GM21390 (cell line): ENCODE results near the gene LMO2.

Source experiments
- ATAC-seq: cut with Tn5 transposase; IDR thresholded peaks from one replicate; pipeline ENCODE4 v1.9.1; 2021; ENCODE audit not compliant: unreplicated experiment

Gene LMO2

DNA sequence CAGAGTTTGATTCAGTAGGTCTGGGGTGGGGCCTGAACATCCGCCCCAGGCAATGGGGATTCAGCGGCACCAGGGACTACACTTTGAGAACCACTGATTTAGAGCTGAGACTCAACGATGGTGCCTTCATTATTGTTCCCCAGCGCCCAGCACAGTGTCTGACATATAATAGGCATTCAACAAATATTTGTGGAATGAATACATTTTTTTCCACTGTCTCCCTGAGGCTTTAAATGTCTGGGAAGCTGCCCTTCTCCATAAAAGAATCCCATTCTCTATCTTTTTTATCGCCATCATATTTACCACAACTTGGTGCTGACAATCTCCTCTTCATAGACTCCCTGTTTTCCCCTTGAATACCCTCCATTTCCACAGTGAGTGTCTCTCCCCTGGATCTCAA is 23.6 kb upstream of the LMO2 start:
- no peak for ATAC-seq

DNA sequence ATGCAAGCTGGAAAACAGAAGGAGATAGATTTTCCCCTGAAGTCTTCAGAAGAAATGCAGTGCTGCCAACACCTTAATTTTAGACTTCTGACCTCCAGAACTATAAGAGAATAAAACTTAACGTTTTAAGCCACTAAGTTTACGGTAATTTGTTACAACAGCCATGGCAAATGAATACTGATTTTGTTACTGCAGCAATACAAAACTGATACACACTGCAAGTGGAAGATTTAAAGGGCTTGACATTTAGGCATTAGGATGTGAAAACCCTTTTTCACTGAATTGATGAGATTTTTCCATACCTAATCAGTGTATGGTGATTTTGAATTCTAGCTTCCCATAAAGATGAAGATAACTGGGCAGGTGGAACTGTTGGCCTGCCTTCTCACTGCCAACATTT is 22.1 kb upstream of the LMO2 start:
- no peak for ATAC-seq

DNA sequence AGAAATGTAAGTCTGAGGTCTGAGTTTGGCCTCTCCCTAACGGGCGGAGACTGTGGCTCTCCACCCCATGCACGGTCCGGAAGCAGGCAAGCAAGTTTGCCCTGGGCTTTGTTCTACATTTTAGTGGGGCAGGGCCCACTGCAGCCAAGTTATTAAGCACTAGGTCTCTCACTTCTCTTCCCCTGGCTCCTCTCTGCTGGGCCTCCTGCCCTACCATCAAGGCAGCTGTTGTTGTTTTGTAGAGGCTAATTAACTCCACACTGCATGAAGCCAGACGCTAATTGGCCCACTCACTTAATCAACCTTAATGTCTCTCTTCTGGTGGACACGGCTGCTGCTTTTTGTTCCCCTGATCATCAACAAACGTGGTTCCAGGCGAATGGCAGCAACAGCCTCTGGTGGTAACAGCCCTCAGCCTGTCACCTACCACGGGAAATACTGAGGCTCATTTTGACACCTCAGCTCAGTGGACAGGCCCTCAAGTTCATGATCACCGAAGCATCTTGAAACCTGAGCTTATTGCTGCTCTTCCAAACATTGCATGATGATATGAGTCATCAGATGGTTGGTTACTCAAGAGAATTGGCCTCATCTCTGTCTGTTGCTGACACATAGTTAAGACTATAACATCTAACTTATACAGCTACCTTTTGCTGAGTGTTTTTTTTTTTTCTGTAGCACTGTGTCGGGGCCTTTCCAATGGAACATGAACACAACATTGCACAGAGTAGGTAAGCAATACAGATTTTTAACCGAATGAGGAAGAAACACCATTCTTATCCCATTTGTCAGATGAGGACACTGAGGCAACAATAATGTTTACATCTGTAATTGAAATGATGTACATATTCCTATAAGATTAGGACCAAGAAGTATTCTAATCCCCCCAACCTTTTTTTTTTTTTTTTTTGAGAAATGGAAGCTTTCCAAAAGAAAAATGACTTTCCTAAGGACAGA is 20.8 kb upstream of the LMO2 start:
- peak; percentile 82 for ATAC-seq

DNA sequence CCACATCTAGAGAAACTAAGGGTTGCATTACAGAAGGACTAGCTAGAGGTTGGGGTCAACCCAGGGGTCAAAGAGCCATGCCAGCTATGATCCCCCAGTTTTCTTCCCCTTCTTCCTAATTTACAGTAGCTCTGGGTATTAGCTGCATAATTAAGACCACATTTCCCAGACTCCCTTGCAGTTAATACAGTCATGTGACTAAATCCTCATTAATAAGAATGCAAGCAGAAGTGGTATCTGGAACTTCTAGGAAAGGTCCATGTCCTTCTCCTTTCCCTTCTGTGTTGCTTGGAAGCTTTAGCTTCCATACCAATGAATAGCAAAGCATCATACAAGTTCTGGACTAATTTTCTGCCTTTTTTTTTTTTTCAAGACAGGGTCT is 19.1 kb upstream of the LMO2 start:
- ATAC-seq = no peak

DNA sequence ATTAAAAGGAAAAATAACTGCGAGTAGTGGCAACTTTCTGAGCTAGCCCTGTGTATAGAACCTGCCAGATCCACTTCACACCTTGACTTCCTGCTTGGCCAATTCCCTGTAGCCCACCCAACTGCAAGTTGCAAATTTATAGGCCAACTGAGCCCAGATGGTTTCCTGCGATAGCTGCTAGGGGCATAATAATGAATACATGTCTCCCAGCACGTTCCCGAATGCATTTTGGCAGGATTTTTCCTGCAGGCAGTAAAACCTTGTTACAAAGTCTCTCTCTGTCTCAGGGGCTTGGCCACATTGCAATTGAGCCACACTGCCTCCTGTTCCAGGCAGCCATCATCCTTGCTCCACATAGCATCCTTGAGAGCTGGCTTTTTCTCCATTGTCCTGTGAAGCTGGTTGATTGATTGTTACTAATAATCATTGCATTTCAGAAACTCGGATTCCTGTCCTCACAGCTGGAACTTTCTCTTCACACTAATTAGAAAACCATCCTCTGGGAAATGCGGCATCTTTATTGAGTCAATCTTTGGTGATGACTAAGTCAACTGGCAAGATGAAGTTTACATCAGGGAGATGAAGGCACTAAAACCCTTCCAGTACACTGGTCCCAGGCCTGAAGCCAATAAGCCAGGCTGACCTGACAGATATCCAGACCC is 18.6 kb upstream of the LMO2 start:
- no peak for ATAC-seq

DNA sequence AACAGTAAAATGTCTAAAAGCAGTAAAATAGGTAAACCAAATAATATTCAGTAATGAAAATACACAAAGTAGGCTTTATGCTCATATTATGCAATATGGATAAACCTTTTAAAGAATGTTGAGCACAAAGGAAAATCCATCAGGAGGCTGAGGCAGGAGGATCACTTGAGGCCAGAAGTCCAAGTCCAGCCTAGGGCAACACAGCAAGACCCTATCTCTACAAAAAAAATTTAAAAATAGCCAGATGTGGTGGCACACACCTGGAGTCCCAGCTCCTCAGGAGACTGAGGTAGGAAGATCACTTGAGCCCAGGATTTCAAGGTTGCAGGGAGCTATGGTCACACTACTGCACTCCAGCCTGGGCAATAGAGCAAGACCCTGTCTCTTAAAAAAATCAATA is 17.7 kb upstream of the LMO2 start:
- ATAC-seq = no peak

DNA sequence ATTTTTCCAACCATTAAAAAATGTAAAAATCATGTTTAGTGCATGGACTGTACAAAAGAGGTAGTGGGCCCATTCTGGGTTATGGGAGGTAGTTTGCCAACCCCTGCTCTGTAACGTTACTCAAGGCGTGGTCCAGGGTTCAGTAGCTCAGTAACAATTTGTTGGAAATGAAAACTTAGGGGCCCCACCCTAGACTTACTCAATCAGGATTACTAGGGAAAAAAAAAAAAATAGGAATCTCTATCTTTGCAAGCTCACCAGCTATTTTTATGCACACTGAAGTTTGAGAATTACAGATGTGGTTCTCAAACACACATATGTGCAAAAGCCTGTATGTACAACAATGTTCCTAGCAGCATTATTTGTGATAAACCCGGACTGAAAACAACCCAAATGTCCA is 17.3 kb upstream of the LMO2 start:
- ATAC-seq = no peak

DNA sequence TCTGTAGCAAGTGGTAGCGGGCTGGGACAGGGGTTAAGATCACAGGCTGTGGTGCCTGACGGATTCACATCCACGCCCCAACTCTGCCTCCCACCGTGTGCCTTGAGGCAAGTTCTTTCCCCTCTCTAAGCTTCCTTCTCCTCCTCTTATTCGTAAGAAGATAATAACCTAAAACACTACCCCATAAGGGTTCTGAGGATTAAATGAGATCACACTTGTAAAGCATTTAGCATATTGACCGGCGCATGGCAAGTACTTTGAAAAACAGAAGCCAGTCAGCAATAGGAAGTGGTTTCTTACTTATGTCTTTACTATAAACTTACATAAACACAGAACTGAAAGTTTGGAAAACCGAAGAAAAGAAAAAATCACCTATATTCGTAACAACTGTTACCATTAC is 15.5 kb upstream of the LMO2 start:
- ATAC-seq = no peak

DNA sequence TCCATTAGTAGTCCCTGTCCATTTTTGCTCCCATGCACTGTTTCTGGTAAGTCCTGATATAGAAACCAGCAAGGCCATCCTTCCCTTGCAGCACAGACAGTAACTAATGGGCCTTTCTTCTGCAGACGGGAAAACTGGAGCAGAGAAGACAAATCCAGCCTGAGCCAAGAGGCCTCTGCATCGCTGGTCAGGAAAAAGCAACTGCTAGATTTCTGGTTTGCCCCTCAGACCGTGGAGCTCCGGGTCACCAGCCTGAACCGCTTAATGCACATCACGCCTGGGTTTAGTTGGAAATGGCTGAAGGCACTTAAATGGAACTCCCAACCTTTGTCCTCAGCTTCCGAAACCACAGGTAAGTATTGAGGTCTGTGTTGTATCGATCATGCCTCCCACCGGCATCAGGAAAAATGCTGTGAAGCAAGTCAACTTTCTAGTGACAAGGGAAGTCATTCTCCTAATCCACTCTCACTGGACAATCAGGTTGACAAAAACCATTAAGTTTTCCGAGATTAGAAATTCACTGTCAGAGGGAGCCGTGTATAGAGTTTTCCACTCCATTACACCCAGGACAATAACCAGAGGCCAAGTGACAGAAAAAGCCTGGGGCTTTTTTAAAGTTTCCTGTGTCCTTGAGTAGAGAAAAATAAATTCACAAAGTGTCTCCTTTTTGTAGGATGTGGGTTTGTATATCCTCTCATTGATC is 14.8 kb upstream of the LMO2 start:
- ATAC-seq = no peak

DNA sequence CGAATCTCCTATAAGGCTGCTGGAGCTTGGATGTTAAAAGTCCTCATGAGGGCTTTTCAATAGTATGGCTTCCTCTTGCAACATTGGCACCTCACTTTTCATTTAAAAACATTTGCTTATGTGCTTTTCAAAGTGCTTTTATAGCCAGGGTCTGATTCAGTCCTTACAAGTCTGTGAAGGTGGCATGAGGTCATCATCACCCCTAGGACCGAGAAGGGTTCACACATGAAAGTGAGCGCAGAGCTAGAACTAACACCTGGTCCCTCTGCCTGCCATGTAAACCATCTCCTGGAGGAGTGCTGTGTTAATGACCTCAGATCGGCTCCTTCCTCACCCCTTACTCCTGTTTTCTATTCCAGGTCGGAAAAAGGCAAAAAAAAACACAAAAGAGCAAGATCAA is 12.2 kb upstream of the LMO2 start:
- ATAC-seq = no peak

DNA sequence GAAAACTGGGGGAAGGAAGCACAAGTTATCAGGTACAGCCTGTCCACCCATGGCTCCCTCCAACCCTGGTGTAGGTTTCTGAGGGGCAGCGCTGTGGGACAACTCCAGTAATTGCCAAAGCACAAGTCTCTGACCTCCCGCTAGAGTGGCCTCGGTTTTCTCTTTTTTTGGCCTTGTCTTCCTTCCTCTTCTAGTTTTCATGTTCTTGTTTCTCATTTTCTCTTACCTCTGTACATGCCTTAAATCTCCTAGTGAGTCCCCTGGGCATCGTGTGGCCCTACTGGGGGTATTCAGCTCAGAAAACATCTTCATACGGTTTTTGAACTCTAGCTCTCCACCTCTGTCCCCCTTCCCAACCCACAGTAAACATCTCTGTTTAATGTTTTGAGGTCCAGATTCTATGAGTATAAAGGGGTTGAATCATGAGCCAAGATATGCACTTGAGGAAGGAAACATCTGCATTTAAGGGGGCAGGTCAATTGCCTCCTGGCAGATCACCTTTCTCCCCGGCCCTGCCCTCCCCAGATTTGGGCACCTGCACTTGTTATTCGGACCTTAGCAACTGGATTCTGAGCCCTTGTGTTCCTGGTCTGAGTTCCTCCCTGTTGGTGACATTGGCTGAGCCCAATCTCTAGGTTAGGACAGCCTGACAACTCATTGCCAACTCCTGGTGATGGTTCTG is 8.4 kb upstream of the LMO2 start:
- ATAC-seq = peak; percentile 54

DNA sequence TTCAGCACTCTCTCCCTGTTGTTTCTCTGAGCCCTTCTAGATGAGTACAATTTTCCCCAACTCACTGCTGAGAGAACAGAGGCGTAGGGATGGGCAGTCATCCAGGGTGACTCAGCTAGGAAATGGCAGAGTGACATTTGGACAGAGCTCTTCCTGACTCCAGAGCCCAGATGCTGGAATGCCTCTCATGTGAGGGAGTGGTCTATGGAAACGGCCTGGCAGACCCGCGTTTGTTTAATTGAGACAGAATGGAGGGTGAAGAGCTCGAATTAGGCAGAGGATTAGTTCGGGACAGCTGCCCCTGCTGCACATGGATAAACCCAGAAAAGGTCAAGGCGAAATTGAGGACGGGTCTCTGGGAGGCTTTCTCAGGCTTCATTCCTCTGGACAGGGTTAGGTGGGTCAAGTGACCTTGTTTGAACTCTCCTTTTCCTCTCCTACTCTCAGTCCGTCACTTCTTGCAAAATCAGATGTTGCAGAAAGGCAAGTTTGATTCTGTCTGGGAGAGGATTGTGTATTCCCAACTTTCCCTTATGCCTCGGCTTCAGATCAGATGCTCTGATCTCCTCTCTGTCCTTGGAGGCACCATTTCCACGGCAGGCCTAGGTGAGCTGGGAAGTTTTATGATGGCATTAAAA is 7.6 kb upstream of the LMO2 start:
- no peak for ATAC-seq

DNA sequence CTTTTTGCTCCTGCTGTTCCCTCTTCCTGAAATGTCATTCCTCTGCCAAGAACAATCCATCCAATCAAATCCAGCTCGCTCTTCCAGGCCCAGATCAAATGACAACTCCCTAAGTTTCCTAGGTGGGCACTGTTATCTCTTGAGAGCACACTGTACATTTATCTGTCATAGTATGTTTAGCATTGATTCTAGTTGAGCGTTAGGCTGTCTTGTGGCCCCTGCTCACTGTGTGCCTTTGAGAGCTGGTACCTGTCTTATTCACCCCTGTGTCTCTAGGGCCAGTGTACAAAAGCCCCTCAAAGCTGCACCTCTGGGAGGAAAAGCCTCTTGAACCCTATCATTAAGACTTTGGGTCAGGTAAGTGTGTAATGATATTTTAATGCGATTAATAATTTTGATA is 7.1 kb upstream of the LMO2 start:
- ATAC-seq = no peak

DNA sequence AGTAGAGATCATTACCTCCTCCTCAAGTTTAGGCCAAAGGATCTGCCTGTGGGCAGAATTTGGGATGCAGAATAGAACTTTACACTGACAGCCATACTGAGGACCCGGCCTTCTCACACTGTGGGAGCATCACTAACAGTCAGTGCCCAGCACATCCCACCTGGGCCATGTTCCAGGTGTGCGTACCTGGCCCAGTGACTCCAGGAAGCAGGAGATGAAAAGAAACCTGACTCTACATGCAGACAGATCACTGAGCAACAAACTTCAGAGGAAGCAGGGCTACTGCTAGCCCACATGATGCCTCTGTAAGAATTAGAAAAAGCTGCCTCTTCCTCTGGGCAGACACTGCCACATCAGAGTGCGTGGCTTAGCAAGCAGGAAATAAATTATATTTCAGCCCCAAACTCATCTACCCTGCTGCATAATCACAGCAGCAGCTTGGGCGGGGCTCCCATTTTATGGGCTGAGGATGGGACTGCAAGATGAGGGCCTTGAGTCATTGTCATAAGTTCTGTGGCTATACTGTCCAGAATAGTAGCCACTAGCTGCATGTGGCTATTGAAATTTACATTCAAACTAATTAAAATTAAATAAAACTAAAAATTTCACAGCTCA is 6.0 kb upstream of the LMO2 start:
- no peak for ATAC-seq

DNA sequence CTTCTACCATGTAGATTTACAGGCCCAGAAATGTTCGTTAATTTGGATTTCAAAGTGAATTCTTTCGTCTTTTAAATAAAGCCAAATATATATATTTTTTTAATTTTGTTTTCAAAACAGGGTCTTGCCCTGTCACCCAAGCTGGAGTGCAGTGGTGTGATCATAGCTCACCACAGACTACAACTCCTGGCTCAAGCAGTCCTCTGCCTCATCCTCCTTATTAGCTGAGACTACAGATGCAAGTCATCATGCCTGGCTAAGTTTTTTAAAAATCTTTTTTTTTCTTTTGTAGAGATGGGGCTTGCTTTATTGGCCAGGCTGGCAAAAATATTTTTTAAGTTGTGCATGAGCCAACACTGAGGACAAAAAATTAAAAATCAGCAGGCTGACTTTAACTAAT is 5.0 kb upstream of the LMO2 start:
- ATAC-seq = no peak

DNA sequence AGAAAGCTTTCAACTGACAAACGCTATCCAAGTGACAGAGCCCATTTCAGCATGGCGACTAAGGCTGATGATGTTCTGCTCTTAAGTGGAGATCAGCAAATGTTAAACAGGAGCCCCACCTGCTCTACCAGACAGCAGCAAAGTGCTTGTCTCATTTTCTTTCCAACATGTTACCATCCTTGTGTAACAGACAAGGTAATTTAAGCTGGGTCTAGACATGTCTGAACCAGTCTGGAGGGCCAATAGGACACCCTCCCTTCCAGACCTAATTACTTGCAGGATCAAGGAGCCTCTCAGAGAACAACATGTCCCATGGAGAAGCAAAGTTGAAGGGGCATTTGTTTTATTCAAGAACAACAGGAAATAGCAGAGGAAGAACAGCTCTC is 3.9 kb upstream of the LMO2 start:
- no peak for ATAC-seq

DNA sequence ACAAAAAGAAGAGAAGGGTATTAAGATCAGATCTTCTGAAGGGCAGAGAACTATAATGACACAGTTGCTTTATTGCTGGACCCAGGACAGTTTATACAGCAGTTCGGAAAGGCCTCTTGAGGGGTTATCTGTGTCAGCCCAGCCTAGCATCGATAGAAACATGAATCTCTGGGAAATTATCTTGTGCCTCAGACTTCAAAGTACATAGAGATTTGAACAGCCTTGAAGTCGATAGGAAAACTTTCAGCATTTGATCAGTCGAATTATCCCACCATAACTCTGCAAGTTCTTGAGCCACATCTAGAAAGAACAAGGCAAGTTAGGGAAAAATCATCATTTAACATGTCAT is 2.5 kb upstream of the LMO2 start:
- no peak for ATAC-seq

DNA sequence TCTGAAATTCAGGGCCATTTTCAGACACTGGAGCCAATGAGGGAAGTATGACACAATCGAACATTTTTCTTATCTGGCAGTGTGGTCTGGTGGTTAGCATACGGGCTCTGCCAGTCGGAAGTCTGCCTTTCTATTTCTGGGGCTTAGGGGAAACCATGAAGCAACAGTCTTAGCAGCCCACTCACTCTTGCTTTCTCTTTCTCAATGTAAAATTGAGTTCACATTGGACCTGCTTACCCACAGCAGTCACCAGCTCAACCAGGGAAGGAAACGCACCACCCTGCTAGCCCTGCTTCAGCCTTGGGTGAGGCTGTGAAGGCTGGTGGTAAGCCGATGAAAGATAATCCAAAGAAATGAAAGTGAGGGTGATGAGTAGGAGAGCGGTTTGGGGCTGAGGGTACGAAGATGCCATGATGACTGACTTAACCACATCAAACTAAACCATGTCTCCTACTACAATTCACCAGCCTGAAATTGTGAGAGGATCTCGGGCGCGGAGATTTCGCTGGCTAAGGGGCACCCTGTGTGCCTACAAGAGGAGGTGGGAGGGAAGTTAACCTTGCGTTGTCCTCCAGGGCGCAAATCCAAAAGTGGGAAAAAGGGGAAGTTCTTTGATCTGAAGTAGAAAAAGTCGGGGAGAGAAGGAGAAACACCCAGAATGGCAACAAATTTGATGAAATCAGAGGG is 2.0 kb upstream of the LMO2 start:
- peak; percentile 78 for ATAC-seq

DNA sequence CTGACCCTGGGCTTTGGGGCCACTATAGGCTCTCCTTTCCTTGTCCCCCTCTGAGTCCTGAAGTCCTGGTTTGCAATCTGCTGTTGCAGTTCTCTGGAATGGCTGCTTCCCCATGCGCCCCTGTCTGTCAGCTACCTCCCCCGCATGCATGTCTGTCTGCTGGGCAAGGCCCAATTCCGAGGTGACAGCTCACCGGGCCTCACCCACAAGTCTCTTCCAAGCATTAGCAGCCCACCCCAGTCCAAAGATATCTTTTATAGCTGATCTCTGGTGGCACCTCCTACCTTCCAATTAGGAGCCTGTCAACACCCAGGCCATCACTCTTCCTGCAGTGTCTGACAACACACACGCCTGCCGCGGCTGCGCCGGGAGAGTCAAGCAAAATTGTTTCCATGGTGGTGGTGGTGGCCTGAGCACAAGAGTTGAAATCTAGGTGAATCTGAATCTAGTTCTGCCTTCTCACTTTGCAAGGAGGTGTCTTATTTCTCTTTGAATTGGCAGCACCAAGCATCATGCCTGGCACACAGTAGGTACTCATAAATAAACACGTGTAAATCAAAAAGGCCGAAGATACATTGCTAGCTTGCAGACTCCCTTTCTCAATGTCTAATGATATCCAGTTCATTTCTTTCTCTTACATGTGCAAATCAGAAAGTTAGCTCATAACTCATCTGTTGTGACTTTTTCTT is 1.2 kb upstream of the LMO2 start:
- no peak for ATAC-seq
